Stimulated activated CD4-positive, alpha-beta T cell treated with anti-CD3 and anti-CD28 coated beads, Interleukin-1b, Interleukin-23, amount 100 ng/mL, for 48 hours (primary cell): ENCODE results near the gene SIGLEC6.
"Not testable (repeated sequence)": the region's sequence is repeated elsewhere in the genome, so short reads cannot be mapped to it uniquely, and the experiment has no call there.

Experiments used
- DNase-seq: peaks from one replicate; pipeline ENCODE4 v3.0.0-alpha.2; 2020

The SIGLEC6 gene

GRCh38 chr19:51508059-51508733 is 23.3 kb downstream of the SIGLEC6 start:
- no peak for DNase-seq

- DNase-seq, result no peak
Observed at GRCh38 chr19:51507640-51508058, 23.8 kb downstream of the SIGLEC6 start.

GRCh38 chr19:51507192-51507591 is 24.3 kb downstream of the SIGLEC6 start:
- DNase-seq, result no peak

GRCh38 chr19:51505904-51506303 is 25.6 kb downstream of the SIGLEC6 start:
- no peak for DNase-seq

GRCh38 chr19:51503896-51504295 is 27.6 kb downstream of the SIGLEC6 start:
- DNase-seq, result no peak

GRCh38 chr19:51503286-51503817 is 28.1 kb downstream of the SIGLEC6 start:
- no peak for DNase-seq

- no peak for DNase-seq
Observed at GRCh38 chr19:51501594-51502263, 29.7 kb downstream of the SIGLEC6 start, which contains the start of gene SIGLEC12. TSS of gene SIGLEC12 (minus strand) at chr19:51501800. CDS start at chr19:51501733, 67 bp downstream.

GRCh38 chr19:51500931-51501330 is 30.5 kb downstream of the SIGLEC6 start:
- DNase-seq, result not testable (repeated sequence)

GRCh38 chr19:51497666-51498065 is 33.8 kb downstream of the SIGLEC6 start:
- no peak for DNase-seq

GRCh38 chr19:51493776-51494175 is 37.7 kb downstream of the SIGLEC6 start:
- no peak for DNase-seq

- no peak for DNase-seq
Observed at GRCh38 chr19:51491586-51491985, 39.9 kb downstream of the SIGLEC6 start.

- DNase-seq, result no peak
Observed at GRCh38 chr19:51490676-51491075, 40.8 kb downstream of the SIGLEC6 start.

- DNase-seq, result no peak
Observed at GRCh38 chr19:51489113-51489512, 42.4 kb downstream of the SIGLEC6 start.

GRCh38 chr19:51488491-51488890 is 43.0 kb downstream of the SIGLEC6 start:
- no peak for DNase-seq

- no peak for DNase-seq
Observed at GRCh38 chr19:51485960-51486660, 45.4 kb downstream of the SIGLEC6 start.

- peak; percentile 25 for DNase-seq
Observed at GRCh38 chr19:51480590-51480989, 50.9 kb downstream of the SIGLEC6 start.

GRCh38 chr19:51479531-51480331 is 51.7 kb downstream of the SIGLEC6 start:
- DNase-seq, result peak; percentile 54

GRCh38 chr19:51478381-51479234 is 52.9 kb downstream of the SIGLEC6 start, which contains the start of gene CEACAM18:
TSS of gene CEACAM18 (plus strand) at chr19:51478539.
- DNase-seq, result no peak

- no peak for DNase-seq
Observed at GRCh38 chr19:51477344-51477743, 54.1 kb downstream of the SIGLEC6 start.

- no peak for DNase-seq
Observed at GRCh38 chr19:51476164-51476563, 55.3 kb downstream of the SIGLEC6 start.

GRCh38 chr19:51473009-51473707 is 58.3 kb downstream of the SIGLEC6 start:
- peak; percentile 86 for DNase-seq
